HepG2 (cell line): ENCODE data around the gene VARS1. TPM values are rescaled to one million over a fixed set of nuclear protein-coding genes. Genes with fewer than 3 reads are reported as not detected.

Experiments
- ARID3A ChIP-seq: IDR thresholded peaks from 2 replicates; pipeline ENCODE4 v1.6.1; 2012; ENCODE audit warnings: low read depth, low read length, improper control_type of control experiment
- ETS1 ChIP-seq: sonication (generic); formaldehyde crosslinking; IDR thresholded peaks from 2 replicates; pipeline ENCODE4 v1.4.0; 2020; ENCODE audit warnings: missing genetic modification reagents
- FOXP1 ChIP-seq, 2 experiments: fragments of 450-650 bp in 1 of 2; IDR thresholded peaks; 2 replicates each; pipeline ENCODE4 v1.6.1; 2017 to 2018; ENCODE audit warnings: antibody characterized with exemption in 1 of 2
- IKZF4 ChIP-seq: sonication (generic); formaldehyde crosslinking; IDR thresholded peaks from 2 replicates; pipeline ENCODE4 v1.5.1; 2020; ENCODE audit warnings: borderline replicate concordance, mild to moderate bottlenecking, low read depth, missing genetic modification reagents; ENCODE audit errors: not compliant biosample characterization
- JUND ChIP-seq: sonication (generic); formaldehyde crosslinking; IDR thresholded peaks from 2 replicates; pipeline ENCODE4 v1.8.0; 2022; ENCODE audit warnings: mild to moderate bottlenecking, missing genetic modification reagents
- MAX ChIP-seq: IDR thresholded peaks from 2 replicates; pipeline ENCODE4 v1.6.1; 2012; ENCODE audit warnings: inconsistent platforms
- MAZ ChIP-seq, 2 experiments: sonication (generic) in 1 of 2; formaldehyde crosslinking in 1 of 2; IDR thresholded peaks; 2 replicates each; pipeline versions ENCODE4 v1.5.0 to v1.6.1; 2012 to 2020; ENCODE audit warnings: low read depth in 2 of 2, mild to moderate bottlenecking in 2 of 2, borderline replicate concordance in 1 of 2, improper control_type of control experiment in 1 of 2, low read length in 1 of 2, missing genetic modification reagents in 1 of 2, moderate library complexity in 1 of 2
- POGZ ChIP-seq: sonication (generic); formaldehyde crosslinking; IDR thresholded peaks from 2 replicates; pipeline ENCODE4 v1.4.0; 2020; ENCODE audit warnings: mild to moderate bottlenecking, missing genetic modification reagents
- SKIL ChIP-seq: sonication (generic); formaldehyde crosslinking; IDR thresholded peaks from 2 replicates; pipeline ENCODE4 v1.8.0; 2022; ENCODE audit warnings: missing genetic modification reagents, mild to moderate bottlenecking, moderate library complexity, borderline replicate concordance
- SRSF1 ChIP-seq: fragments of 200-400 bp; formaldehyde crosslinking; optimal IDR thresholded peaks from 2 replicates; pipeline ENCODE3; 2017; ENCODE audit warnings: mild to moderate bottlenecking, low read depth, low read length, moderate library complexity
- SUZ12 ChIP-seq: fragments of 150-350 bp; IDR thresholded peaks from 2 replicates; pipeline ENCODE4 v1.6.1; 2014; ENCODE audit warnings: low read depth, low read length
- TAF15 ChIP-seq: fragments of 200-400 bp; formaldehyde crosslinking; IDR thresholded peaks from one replicate; pipeline ENCODE4 v1.6.1; 2018; ENCODE audit warnings: mild to moderate bottlenecking, low read depth, low read length; ENCODE audit not compliant: poor library complexity, severe bottlenecking
- TEAD2 ChIP-seq: sonication (generic); formaldehyde crosslinking; IDR thresholded peaks from 2 replicates; pipeline ENCODE4 v1.9.0; 2021; ENCODE audit warnings: missing genetic modification reagents
- TERF1 ChIP-seq: sonication (generic); formaldehyde crosslinking; IDR thresholded peaks from 2 replicates; pipeline ENCODE4 v1.8.0; 2022; ENCODE audit warnings: mild to moderate bottlenecking, missing genetic modification reagents, moderate library complexity
- ZBTB14 ChIP-seq: sonication (generic); formaldehyde crosslinking; IDR thresholded peaks from 2 replicates; pipeline ENCODE4 v1.4.0; 2020; ENCODE audit warnings: missing genetic modification reagents
- ZBTB3 ChIP-seq: sonication (generic); formaldehyde crosslinking; IDR thresholded peaks from 2 replicates; pipeline ENCODE4 v1.4.0; 2020; ENCODE audit warnings: low read depth, mild to moderate bottlenecking, moderate library complexity, missing genetic modification reagents, borderline replicate concordance
- ZNF326 ChIP-seq: sonication (generic); formaldehyde crosslinking; IDR thresholded peaks from 2 replicates; pipeline ENCODE4 v1.4.0; 2020; ENCODE audit warnings: missing genetic modification reagents, borderline replicate concordance
- ZNF44 ChIP-seq: sonication (generic); formaldehyde crosslinking; IDR thresholded peaks from 2 replicates; pipeline ENCODE4 v1.5.1; 2020; ENCODE audit warnings: mild to moderate bottlenecking, missing genetic modification reagents
- ZNF530 ChIP-seq: sonication (generic); formaldehyde crosslinking; IDR thresholded peaks from 2 replicates; pipeline ENCODE4 v1.5.0; 2020; ENCODE audit warnings: low read depth, mild to moderate bottlenecking, missing genetic modification reagents
- ZNF83 ChIP-seq: sonication (generic); formaldehyde crosslinking; IDR thresholded peaks from 2 replicates; pipeline ENCODE4 v1.4.0; 2020; ENCODE audit warnings: missing genetic modification reagents, mild to moderate bottlenecking, borderline replicate concordance
- polyA plus RNA-seq, 8 experiments: library from polyadenylated mRNA; depleted of rRNA in 3 of 8; stranded (reverse) in 7 of 8; unstranded in 1 of 8; fragments of >200 nt; fragmentation: Illumina TruSeq in 4 of 8; extraction: Trizol in 4 of 8; gene quantifications; 2 replicates each; pipeline versions ENCODE4 v1.2.1 to v1.2.3, GENCODE V29; 2011 to 2016; ENCODE audit warnings: low read depth in 4 of 8, missing spikeins in 1 of 8, mixed read lengths in 1 of 8; ENCODE audit not compliant: insufficient read depth in 1 of 8
- total RNA-seq, 5 experiments: library from RNA; depleted of rRNA; stranded (reverse); fragments of >200 nt; fragmentation: Illumina TruSeq; extraction: Trizol; gene quantifications; 2 replicates each; pipeline ENCODE4 v1.2.3, GENCODE V29; 2016; ENCODE audit warnings: low read depth in 1 of 5

Gene VARS1
- total and polyA plus RNA-seq, 2 of the 13 experiments (the other 11 are each of a cell fraction or from before 2014, with no cell fraction given), result 14.7 to 56.1 TPM

- TF ChIP-seq FOXP1 (IDR thresholded peaks at IDR 0.05), result no peak
- no peak for TF ChIP-seq FOXP1 (CRISPR knock-in tag; IDR thresholded peaks at IDR 0.05)
- TF ChIP-seq TEAD2 (CRISPR knock-in tag), result no peak
- peak; percentile 93 for TF ChIP-seq POGZ (CRISPR knock-in tag)
- peak; percentile 84; the same call in 1 of the 2 replicates for TF ChIP-seq MAZ (IDR thresholded peaks at IDR 0.05; ENCODE audit: borderline replicate concordance, low read depth, low read length)
- peak; percentile 95 for TF ChIP-seq MAZ (CRISPR knock-in tag; IDR thresholded peaks at IDR 0.05; ENCODE audit: low read depth)
- peak; percentile 93 for TF ChIP-seq TAF15
- TF ChIP-seq ZBTB3 (CRISPR knock-in tag), result peak; percentile 94
- TF ChIP-seq SRSF1, result peak; percentile 62
- TF ChIP-seq ZNF530 (CRISPR knock-in tag), result no peak
- 0 out of 2 replicates have a peak, but pooled peaks have one; percentile 61 for TF ChIP-seq TERF1
- peak; percentile 95 for TF ChIP-seq MAX
- TF ChIP-seq ZNF44, result peak; percentile 99
- TF ChIP-seq ZBTB14 (CRISPR knock-in tag), result peak; percentile 93
- no peak for TF ChIP-seq ARID3A
- TF ChIP-seq ETS1, result no peak
- no peak for TF ChIP-seq ZNF83 (CRISPR knock-in tag)
- no peak for TF ChIP-seq ZNF326 (CRISPR knock-in tag)
- TF ChIP-seq JUND, result no peak
- no peak for TF ChIP-seq SUZ12
- TF ChIP-seq SKIL (CRISPR knock-in tag), result peak; percentile 81
- peak; percentile 97 for TF ChIP-seq IKZF4 (CRISPR knock-in tag)
Observed at GRCh38 chr6:31806470-31807272, 11.1 kb upstream of the VARS1 start, which contains the start of gene LSM2 (continued).
